Measurements from ENCODE around the gene NFKB1.

Gene NFKB1

DNA sequence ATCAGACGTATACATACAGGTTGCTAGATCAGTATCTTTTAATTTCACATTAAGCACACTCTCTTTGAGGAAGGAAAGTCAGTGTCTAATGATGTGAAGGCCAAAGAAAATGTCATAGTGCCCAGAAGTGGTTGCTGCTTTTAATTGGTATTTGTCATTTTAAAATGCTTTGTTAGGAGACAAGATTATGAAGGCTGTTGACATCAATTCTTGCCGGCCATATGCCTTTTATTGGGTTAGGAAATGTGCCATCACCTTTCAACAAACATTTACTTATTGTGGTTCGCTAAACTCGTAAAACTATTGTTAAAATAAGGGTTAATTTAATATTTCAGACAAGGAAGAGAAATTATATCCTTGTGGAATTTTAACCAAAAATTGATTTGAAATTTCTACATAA, 32.2 kb downstream of the NFKB1 start:
- DNase-seq (ENCODE audit: low read depth), result no peak

- no peak for DNase-seq (ENCODE audit: low read depth)
Observed at GRCh38 chr4:102533904-102534303, 32.7 kb downstream of the NFKB1 start.

DNA sequence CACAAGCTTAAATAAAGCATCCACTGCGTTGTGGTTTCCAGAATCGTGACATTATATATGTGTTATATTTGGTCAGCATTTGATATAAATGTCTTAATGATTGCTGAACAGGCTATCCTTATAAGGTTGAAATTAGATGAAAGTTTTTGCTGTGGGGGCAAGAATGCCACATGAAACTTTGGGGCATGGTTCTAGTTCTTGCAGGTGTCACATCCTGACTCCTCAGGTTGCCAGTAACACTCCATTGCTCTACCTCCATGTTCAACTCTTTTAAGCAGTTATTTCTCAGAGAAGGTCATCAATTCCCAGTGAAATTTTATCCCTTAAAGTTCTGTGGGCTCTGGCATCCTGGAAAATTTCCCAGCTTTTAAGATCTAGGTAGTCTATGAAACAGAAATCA, 33.7 kb downstream of the NFKB1 start:
- no peak for DNase-seq (ENCODE audit: low read depth)

- peak; percentile 6 for DNase-seq (ENCODE audit: low read depth)
Observed at GRCh38 chr4:102535398-102536082, 34.4 kb downstream of the NFKB1 start.

DNA sequence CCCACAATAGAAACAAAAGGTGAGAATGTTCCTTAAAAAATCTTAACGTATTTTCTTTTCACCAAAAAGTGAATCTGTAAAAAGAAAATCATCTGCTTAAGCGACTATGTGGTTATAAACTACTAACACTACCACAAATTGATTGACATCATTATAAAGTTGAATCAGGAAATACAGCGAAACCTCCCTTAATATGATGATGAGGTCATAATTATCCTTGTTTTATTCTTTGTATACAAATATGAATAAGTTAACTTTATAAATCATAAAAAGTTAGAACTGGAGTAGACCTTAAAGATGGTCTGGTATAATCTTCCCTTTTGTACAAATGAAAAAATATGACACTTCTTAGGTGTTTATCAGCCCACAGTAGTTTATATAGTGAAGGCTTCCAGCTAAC, 35.6 kb downstream of the NFKB1 start:
- no peak for DNase-seq (ENCODE audit: low read depth)

GRCh38 chr4:102537269-102537668, 36.1 kb downstream of the NFKB1 start:
- no peak for DNase-seq (ENCODE audit: low read depth)

DNA sequence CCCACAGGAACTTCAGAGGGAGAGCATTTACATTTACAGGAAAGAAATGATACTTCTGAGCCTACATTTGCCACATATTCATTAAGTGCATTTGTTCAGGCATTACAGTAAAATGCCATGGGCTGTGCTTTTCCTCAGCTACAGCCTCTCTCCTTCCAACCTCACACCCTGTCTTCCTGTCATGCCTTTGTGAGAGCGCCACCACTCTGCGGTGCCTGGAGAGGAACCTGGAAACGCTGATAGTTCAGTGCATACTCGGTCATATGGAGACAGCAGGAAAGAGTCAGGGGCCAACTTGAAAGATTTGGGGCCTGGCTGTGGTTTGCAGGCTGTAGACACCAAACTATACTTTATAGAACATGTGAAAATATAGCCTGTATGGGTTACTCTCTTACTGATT, 40.5 kb downstream of the NFKB1 start:
- DNase-seq (ENCODE audit: low read depth), result no peak

DNA sequence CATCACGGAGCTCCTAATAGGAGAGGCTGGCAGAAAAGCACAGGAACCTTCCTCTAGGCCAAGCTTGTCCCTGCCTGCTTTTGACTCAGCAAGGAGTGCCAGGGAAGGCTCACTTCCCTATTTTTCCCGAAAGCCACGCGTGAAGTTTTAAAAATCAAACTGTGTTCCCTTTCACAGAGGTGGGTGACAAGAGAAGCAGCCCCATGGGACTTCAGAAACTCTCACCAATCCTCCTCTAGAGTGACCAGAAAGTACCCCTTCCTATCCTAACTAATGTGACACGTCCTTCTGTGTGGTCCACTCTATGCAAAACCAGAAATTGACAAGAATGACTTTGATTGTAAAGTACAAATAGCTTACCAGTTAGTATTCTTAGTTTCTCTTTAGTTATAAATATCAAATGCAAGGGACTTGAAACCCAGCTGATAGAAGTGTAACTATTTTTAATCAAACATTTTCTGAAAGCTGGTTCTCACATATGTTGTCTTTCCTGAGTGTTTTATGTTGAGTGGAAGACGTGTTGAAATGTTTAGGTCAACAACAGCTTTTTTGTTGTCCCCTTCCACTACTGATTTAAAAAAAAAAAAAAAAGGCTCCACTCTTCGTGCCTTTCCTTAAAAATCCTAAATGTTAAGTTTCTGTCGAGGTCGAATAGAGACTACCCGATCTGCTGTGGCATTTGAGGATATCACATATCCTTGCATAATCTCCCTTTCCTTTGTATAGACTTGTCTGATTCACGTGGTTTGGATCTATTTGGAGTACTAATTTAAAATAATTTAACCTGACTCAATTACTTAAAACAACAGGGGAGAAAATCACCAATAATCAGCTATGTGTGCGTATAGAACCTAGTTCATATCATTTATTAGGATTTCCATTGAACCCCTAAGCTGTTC, 42.1 kb downstream of the NFKB1 start:
- no peak for DNase-seq (ENCODE audit: low read depth)

DNA sequence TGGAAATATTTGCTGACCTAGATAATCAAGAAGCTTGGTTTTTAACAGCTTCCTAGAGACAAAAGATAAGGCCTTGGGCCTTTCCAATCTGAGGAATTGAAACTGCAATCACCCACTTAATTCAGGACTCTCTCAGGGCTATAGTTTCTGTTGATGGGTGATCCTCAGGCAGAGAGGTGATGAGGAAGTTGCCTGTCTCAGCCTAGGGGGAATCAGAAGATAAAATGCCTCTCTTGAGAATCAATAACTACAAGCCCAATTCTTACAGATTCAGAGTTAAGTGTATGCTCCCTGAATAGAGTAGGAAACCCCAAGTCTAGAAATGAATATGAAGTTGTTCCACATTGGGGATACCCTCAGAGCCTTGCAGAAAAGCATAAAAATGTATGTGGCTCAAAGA, 45.5 kb downstream of the NFKB1 start:
- DNase-seq (ENCODE audit: low read depth), result no peak

DNA sequence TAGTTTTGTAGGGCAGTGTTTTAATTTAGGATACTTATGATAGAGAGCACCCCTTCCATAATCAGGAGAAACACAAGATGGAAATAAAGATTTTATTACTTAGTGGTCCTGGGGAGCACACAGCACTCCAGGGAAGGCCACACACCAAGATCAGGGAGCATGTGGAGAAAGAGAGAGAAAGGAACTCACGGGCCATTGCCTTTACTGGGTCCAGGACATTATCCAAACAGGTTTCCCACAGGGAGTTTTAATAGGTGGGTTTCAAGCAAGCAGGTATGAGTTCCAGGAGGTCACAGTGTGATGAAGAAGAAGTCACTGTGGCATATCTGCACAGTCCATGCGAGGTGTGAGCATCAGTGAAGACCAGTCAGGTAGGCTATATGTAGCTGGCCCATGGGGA, 46.8 kb downstream of the NFKB1 start:
- DNase-seq (ENCODE audit: low read depth), result no peak

DNA sequence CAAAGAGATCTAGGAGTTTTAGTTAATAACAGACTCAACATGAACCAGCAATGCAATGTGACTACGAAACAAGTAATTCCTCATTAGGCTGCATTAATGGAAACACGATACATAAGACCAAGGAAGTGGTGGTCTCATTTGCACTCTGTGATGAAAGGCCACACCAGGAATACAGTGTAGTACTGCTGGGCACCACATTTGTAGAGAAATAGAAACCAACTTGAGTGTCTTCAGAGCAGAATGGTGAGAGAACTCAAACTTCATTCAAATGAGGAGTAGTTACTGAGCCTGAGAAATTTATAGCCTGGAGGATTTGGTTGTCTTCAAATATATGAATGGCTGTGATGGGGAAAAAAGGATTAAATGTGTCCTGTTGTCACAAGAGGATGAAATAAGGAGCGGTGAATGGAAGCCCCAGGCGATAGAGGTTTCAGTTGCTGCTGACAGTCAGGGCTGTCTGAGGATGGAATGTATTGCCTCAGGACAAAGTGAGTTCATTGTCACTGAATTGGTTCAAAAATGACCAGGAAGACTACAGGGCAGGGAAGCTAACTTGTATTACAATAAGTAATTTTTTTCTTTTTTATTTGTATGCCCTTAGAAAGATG, 50.9 kb downstream of the NFKB1 start:
- DNase-seq (ENCODE audit: low read depth), result no peak

DNA sequence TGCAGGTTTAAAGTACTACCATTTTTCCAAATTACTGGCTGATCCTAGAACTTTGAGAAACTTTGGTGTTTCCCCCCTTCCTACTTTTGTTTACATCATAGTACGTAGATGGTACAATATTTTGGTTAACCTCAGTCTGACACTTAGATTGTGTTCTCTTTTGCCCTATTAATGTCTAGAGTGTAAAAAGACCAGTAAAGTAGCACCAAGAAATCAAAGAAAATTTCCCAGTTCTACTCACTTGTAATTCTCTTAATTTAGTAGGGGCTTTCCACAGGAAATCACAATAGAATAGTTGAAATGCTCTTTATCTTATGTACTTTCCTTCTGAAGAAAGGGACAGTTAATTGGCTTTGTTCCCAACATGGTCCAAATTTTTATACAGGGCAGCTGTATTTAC, 51.6 kb downstream of the NFKB1 start:
- no peak for DNase-seq (ENCODE audit: low read depth)

- no peak for DNase-seq (ENCODE audit: low read depth)
Observed at GRCh38 chr4:102553982-102554381, 52.8 kb downstream of the NFKB1 start.

GRCh38 chr4:102554482-102554881, 53.3 kb downstream of the NFKB1 start:
- DNase-seq (ENCODE audit: low read depth), result no peak

DNA sequence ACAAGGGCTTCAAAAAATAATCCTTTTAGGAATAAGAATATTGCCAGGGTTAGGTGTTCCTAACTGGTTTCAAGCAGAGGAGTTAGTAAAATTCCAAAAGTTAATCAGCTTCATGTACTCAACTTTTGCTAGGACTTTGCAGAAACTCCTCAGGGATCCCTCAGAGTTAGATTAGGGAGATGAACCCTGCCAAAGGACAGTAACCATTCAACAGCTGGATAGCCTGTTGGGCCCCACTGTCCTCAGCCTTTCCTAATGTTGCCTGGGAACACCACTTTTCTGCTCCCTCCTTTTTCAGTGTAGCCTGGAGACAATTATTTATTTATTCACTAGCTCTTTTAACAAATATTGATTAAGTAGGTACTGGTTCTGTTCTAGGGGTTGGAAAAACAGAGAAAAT, 53.8 kb downstream of the NFKB1 start:
- DNase-seq (ENCODE audit: low read depth), result no peak

GRCh38 chr4:102557636-102558035, 56.5 kb downstream of the NFKB1 start:
- no peak for DNase-seq (ENCODE audit: low read depth)

DNA sequence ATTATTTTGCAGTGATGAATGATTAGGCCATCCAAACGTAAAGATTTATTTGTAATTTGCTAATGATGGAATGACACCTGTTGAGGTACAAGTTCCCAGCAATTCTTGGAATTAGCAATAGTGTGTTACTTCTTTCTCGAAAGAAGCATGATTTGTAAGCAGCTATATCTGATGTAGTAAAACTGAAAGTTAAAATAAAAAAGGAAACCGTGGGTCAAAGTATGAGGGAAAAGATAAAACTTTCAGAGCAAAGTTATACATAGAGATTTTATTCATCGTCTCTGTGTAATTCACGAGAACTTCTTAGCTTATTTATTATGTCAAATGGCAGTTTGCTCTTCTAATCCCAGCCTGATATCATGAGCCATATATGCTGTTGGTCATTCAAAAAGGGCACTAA, 59.0 kb downstream of the NFKB1 start:
- no peak for DNase-seq (ENCODE audit: low read depth)

- DNase-seq (ENCODE audit: low read depth), result no peak
Observed at GRCh38 chr4:102560571-102561341, 59.6 kb downstream of the NFKB1 start.

DNA sequence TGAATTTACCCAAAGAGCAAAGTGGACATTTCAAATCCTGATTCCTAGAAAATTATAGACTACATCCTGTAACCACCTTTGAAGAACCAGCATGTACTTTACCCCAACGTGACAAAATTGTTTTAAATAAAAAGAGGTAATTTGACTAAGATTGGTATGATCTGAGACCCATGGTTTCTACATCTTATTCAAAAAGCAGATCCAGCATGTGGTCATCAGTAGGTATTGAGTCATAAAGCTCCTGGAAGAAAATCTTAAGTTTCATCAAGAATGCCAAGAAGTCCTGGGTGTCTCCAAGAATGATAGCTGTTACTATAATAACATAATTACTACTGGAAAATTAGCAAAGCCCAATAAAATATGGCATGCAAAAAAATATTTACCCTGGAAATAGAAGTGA, 61.8 kb downstream of the NFKB1 start:
- no peak for DNase-seq (ENCODE audit: low read depth)

DNA sequence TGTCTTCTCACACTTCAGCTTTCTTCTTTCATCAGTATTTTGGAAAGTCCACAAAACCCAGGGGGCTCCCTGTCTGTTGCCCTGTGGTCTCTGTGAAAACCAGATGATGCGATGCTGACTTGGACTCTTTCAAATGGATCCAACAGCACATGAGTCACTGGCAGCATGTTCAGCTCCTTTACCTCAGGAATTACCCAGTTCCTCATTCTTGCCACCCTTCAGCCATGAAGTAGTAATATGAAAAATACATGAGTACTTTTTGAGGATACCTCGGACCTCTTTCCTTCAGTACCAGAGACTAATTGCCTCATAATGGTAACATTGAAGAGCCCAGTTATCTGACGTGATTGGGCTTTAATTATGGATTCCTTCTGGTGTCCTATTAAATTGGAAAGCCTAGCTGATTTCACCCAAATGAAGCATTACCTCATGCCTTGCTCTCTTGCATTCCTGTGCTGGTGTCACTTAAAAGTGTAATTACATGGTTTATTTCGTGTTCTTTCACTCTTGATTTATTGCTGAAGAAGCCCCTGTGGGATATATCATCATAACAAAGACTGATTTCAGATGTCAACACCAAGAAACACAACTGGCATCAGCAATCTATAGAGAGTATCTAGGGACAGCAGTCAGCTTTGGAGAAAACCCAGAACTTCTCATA, 63.4 kb downstream of the NFKB1 start:
- DNase-seq (ENCODE audit: low read depth), result no peak

GRCh38 chr4:102565696-102566095, 64.5 kb downstream of the NFKB1 start:
- no peak for DNase-seq (ENCODE audit: low read depth)

GRCh38 chr4:102566426-102566825, 65.3 kb downstream of the NFKB1 start:
- DNase-seq (ENCODE audit: low read depth), result no peak

Data from fibroblast of the conjunctiva (primary cell).